ENCODE results near the gene TRAPPC11.
A peak's percentile ranks its signal among the peaks of the same experiment; 100 is the strongest.

Gene TRAPPC11

DNA sequence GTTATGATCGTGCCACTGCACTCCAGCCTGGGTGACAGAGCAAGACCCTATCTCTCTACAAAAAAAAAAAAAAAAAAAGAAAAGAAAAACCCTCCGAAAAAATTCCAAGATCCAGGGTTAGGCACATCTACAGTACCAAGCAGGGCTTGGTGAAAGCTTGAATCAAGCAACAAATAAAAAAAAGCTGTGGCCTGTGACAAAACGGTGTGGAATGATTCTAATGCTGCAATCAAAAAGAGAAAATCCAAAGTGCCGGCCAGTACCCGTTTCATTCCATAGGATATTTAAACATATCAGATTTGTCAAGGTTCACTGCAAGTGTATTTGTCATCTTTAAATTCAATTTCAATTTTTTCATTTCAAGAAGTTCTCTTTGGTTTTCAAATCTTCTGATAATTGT lies 20.7 kb upstream of the TRAPPC11 start:
- no peak for DNase-seq

DNA sequence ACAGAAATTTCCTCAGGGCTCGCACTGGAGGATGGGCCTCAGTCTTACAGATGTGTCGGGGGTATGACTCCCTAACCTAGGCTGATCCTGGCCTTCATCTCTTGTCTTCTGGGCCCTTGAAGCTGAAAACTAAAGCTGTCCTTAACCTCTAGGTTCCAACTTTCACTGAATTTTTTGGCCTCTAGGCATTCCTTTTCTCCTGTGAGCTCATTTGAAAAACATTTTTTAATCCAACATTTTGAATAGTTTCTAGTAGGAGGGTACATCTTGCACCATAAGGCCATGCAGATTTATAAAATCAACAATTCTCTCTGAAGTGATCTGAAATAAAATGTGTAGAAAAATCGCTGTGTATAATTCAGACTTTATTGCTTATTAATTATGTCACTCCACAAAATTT lies 19.8 kb upstream of the TRAPPC11 start:
- no peak for DNase-seq

GRCh38 chr4:183645326-183645725 lies 13.8 kb upstream of the TRAPPC11 start:
- no peak for DNase-seq

DNA sequence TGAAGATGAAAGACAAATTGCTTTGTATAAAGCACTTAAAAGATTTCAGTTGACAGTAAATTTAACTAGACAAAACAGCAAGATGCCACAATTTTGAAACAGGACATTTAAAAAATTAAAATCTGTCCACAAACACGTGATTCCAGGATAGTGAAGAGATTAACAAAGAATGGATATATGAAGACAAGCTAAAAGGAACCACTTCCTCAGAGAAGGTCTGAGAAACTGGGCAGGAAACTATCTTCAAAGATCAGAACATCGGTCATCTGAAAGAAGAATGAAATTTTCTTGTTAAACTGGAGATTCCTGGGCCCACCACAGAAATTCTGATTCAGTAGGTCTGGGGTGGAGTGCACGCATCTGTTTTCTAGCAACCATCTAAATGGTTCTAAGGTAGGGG lies 1.5 kb upstream of the TRAPPC11 start:
- DNase-seq, result no peak

DNA sequence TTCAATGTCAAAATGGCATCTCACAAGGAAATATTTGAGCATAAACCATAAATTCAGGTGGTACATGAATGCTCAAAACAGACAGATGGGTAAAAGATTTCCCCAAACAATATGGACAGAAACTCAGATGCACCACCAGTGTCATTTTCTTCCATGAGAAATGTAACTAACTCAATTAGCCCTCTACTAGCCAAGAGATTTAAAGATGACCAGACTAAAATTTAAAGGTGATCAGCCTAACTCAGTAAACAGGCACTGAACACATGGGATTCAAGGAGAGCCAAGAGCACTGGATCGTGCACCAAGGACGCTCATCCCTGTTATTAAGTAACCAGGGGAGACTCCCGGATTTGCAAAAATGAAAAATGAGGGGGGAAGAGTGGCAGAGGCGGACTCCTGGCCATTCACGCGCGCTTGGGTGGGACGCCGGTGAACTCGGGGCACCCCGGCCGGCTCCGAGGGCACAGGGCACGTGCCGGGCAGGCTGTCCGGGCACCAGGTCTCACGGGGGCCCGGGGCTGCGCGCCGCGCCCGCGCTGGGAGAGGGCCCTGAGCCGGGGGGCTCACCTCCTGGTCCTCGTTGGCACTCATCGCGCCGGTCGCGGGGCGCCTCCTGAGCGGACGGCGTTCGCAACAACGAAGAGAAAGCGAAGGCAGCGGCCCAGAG lies 598 bp upstream of the TRAPPC11 start:
- DNase-seq, result peak; percentile 39

DNA sequence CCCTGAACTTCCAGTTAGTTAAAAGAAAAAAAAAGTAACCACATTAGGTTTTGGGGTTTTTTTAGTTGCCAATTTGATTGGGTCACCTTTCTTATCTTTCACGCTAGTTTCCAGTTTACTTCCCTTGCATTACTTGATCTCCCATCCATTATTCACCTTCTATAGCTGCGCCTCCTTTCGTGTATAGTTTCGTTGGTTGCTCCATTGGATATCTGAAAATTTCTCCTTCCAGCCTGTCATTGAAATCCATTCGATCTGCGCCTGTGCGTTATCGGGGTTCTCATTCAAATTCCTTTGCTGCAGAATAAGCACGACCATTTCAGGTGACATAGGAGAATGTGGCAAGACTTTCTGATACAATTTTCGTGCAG lies 764 bp downstream of the TRAPPC11 start:
- no peak for DNase-seq

DNA sequence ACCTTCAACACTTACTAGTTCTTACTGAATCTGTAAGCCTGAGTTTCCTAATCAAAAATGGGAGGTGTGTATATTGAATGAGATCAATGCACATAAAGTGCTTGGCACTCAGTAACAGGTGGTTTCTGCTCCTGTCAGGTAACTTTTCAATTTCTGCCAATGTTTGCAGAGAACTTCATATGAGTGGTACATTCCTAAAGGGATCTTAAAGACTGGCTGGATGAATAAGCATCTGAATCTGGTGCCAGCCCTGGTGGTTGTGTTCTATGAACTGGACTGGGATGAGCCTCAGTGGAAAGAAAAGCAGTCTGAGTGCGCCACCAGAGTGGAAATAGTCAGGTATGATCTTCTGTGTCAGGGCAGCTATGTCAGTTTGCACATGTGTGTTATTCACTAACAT lies 7.0 kb downstream of the TRAPPC11 start:
- DNase-seq, result no peak

DNA sequence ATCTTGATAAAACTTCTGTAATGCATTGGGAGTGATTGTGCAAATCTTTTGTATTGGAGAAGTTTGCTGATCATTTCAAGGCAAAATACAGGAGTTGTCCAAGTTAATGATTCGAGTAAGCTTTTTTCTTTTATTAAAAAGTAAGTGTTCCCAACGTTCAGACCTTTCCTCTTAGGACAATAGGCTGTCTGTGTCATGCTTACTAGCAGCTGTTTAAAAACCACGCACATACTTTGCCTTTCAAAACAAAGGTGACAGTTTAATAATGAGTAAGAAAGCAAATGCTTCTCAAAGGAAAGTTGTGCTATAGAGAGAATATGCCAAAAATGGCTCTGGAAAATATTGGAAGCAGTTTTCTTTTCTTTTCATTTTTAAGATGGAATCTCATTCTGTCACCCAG lies 11.2 kb downstream of the TRAPPC11 start:
- no peak for DNase-seq

GRCh38 chr4:183670960-183671555 lies 12.0 kb downstream of the TRAPPC11 start:
- DNase-seq, result no peak

DNA sequence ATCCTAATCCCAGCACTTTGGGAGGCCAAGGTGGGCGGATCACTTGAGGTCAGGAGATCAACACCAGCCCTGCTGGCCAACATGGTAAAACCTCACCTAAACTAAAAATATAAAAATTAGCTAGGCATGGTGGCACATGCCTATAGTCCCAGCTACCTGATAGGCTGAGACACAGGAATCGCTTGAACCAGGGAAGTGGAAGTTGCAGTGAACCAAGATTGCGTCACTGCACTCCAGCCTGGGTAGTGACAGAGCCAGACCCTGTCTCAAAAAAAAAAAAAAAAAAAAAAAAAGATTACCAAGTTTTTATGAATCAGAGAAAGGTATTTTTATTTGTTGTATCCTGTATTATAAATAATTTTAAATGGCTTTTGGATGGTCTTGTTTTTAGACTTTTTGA lies 15.1 kb downstream of the TRAPPC11 start:
- DNase-seq, result no peak

DNA sequence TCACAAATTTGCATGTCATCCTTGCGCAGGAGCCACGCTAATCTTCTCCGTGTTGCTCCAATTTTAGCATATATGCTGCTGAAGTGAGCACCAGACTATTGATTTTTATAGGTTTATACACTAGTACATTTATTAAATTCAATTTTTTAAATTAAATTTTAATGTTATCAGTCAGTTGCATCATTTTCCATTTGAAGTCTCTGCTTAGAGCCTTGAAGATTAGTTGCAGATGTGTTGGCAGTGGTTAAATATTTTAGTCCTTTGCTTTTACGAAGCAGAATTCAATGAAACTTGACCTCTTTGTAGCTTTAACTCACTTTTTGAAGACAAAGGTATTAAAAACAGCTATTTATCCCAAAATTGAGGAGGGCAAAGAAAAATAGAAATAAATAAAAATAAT lies 16.5 kb downstream of the TRAPPC11 start:
- no peak for DNase-seq

DNA sequence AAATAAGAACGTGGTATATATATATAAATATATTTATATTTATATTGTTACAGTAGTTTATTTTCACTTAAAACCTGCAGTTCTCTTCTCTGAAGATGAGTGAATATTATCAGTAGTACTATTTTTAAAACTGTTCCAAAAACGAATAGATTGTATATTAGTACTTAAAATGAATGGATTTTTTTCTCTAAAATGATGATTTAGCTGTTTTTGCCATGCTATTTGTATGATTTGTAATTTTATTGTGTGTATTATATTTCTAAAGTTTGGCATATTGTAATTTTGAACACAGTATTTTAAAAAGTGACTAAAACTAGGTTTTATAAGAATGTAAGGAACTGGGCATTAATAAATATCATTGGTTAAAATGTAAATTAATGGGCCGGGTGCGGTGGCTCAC lies 22.0 kb downstream of the TRAPPC11 start:
- DNase-seq, result no peak

DNA sequence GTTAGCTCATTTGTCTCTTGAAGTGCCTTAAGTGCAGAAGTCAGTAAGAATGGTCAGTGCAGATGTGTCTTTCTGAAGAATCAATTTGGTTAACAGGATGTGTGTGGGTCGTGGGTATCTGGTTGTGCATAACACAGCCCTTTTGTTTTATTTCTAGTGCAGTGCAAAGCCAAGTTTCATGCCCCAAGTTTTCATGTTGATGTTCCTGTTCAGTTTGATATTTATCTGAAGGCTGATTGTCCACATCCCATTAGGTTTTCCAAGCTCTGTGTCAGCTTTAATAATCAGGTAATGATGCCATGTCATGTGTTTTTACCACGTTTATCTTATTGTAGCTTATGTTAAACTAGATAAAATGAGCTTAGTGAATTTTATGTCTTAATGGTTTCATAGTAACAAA lies 27.4 kb downstream of the TRAPPC11 start:
- DNase-seq, result no peak

- no peak for DNase-seq
Observed at GRCh38 chr4:183688216-183688615, 29.1 kb downstream of the TRAPPC11 start.

DNA sequence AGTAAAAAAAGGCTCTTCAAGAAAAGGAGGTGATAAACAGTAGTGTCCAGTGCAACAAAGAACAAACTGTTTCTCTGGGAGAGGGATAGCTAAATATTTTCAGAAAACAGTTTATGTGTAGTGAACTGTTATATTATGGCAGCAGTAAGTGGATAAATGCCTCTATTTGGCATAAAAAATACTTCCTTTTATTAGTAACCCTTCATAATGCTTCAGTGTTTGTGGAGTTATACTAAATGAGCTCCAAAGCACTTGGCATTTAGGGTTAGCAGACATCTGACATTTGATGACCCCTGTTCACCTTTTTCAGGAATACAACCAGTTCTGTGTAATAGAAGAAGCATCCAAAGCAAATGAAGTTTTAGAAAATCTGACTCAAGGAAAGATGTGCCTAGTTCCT lies 31.9 kb downstream of the TRAPPC11 start:
- DNase-seq, result no peak

DNA sequence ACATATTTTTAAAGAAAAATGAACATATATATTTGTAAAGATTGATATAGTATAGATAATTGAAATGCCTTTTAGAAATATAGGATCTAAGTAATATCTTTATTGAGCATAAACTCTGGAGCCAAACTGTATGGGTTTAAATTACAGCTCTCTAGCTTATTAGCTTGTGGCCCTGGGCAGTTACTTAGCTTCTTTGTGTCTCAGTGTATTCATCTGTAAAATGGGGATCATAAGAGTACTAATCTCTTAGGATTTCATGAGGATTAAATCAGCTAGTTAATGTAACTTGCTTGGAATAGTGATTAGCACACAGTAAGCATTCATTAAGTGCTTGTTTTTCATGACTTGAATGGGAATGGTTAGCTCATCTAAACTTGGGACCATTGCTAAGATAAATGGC lies 32.8 kb downstream of the TRAPPC11 start:
- no peak for DNase-seq

- no peak for DNase-seq
Observed at GRCh38 chr4:183698909-183699308, 39.8 kb downstream of the TRAPPC11 start.

DNA sequence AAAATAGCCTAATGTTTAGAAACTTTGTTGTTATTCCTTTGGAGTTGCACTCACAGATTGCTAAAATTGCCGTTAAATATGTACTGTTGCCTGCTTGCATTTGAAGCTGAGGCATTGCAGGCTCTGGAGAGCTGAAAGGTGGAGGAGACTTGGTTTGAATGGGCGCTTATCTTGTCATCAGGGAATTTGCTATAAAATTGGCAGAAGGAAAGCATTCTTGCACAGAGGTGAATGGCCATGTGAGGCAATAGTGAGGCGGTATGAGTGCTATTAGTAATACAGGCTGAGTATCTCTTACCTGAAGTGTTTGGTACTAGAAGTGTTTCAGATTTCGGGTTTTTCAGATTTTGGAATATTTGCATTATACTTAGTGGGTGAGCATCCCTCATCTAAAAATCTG lies 41.3 kb downstream of the TRAPPC11 start:
- DNase-seq, result no peak

DNA sequence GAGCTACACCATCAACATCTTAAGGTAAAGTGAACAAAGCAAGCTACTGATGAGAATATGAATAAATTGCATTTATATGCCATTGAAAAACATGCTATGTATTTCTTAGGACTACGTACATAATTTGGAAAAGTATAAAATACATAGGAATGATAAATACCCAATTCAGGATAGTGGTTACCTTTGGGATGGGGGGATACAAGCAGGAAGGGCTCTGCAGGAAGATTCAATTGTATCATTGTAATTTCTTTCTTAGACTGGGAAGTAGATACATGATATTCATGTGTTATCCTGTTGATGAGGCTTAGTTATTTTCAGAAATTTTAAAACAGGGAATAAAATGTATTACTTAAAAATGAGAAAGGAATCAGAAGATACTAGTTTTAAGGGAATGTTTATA lies 43.4 kb downstream of the TRAPPC11 start:
- no peak for DNase-seq

DNA sequence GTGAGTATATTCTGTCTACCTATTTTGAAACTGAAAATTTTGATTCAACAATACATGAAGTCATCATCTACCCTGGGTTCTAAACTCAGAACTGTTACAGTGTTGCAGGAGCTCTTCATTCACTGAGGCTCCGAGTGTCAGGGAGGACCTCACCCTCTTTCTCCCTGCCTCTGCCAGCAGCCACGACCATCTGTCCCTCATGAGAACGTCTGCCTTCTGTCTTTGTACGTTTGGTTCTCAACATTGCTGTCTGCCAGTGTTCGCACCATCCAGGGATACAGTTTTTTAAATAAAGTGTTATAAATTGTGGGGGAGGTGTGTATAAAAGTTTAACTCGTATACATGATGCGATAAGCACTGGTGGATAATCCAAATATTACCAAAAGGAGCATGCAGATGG lies 55.5 kb downstream of the TRAPPC11 start:
- no peak for DNase-seq

- DNase-seq, result no peak
Observed at GRCh38 chr4:183716302-183716701, 57.2 kb downstream of the TRAPPC11 start.

- DNase-seq, result no peak
Observed at GRCh38 chr4:183718876-183719275, 59.8 kb downstream of the TRAPPC11 start.

GRCh38 chr4:183721207-183722081 lies 62.4 kb downstream of the TRAPPC11 start:
- no peak for DNase-seq

All from kidney glomerular epithelial cell (primary cell).